GM19328 (cell line): ENCODE measurements around the gene UBE2M.
A peak's percentile ranks its signal among the peaks of the same experiment; 100 is the strongest.
"Not testable (repeated sequence)": the region's sequence is repeated elsewhere in the genome, so short reads cannot be mapped to it uniquely, and the experiment has no call there.

Experiments
- ATAC-seq: cut with Tn5 transposase; IDR thresholded peaks from one replicate; pipeline ENCODE4 v1.9.1; 2021; ENCODE audit warnings: mild to moderate bottlenecking, moderate library complexity; ENCODE audit not compliant: unreplicated experiment

The UBE2M gene

GRCh38 chr19:58513694-58514563 lies 44.5 kb downstream of the UBE2M start:
- peak; percentile 78 for ATAC-seq

- no peak for ATAC-seq
Observed at GRCh38 chr19:58513213-58513693, 45.2 kb downstream of the UBE2M start.

- no peak for ATAC-seq
Observed at GRCh38 chr19:58511353-58512208, 46.8 kb downstream of the UBE2M start, which contains the start of gene SLC27A5. Gene SLC27A5 (minus strand): TSS chr19:58511992. CDS start chr19:58511955, 37 bp downstream.

GRCh38 chr19:58510084-58510862 lies 48.1 kb downstream of the UBE2M start:
- no peak for ATAC-seq

- ATAC-seq, result no peak
Observed at GRCh38 chr19:58509731-58510083, 48.7 kb downstream of the UBE2M start.

- not testable (repeated sequence) for ATAC-seq
Observed at GRCh38 chr19:58507602-58508223, 50.7 kb downstream of the UBE2M start.
